Large intestine (tissue), 3 donors: ENCODE results near the gene FYN. TPM values are rescaled to one million over a fixed set of nuclear protein-coding genes. Genes with fewer than 3 reads are reported as not detected.
A peak's percentile ranks its signal among the peaks of the same experiment; 100 is the strongest.

Source experiments
- DNase-seq, 2 donors: peaks; one replicate each; pipeline versions ENCODE4 v3.0.0 to v3.0.0-alpha.2; 2013
- H3K27ac ChIP-seq: one replicate; pipeline ENCODE4 v1.5.1; 2013; ENCODE audit warnings: low read length
- H3K27me3 ChIP-seq: 2 replicates; pipeline ENCODE4 v1.6.1; 2013; ENCODE audit warnings: low read length; ENCODE audit not compliant: control insufficient read depth, insufficient read depth
- H3K36me3 ChIP-seq: 2 replicates; pipeline ENCODE4 v1.6.1; 2013; ENCODE audit warnings: low read length; ENCODE audit not compliant: control insufficient read depth, insufficient read depth
- H3K4me1 ChIP-seq: one replicate; pipeline ENCODE4 v1.6.1; 2013; ENCODE audit warnings: low read length; ENCODE audit not compliant: control insufficient read depth, insufficient read depth
- H3K4me3 ChIP-seq: one replicate; pipeline ENCODE4 v1.5.1; 2013; ENCODE audit warnings: low read length
- H3K9me3 ChIP-seq: one replicate; pipeline ENCODE4 v1.6.1; 2013; ENCODE audit warnings: mild to moderate bottlenecking, low read depth, low read length, moderate library complexity; ENCODE audit not compliant: control insufficient read depth
- WGBS: methylation state at CpG from one replicate; pipeline ENCODE4 v1.1.5; 2013; ENCODE audit warnings: low lambda C conversion rate; ENCODE audit not compliant: insufficient coverage; 5-methylcytosine and 5-hydroxymethylcytosine counted together
- polyA plus RNA-seq: library from polyadenylated mRNA; unstranded; fragments of 120-200 nt; gene quantifications from one replicate; pipeline ENCODE4 v1.2.1, GENCODE V29; 2013

The FYN gene
- polyA plus RNA-seq, 1 donor, result 46.0 TPM

GRCh38 chr6:111674413-111674812 lies 198.8 kb downstream of the FYN start:
- WGBS, result no CpG with 5 or more reads among the region's 4 CpGs
- H3K36me3 ChIP-seq, result peaks cover 16% of the 10 kb centered on the region

GRCh38 chr6:111673937-111674336 lies 199.3 kb downstream of the FYN start:
- Histone ChIP-seq H3K27ac (no peak overlapping the region), H3K4me1 (peaks cover 34% of the 10 kb centered on the region), H3K27me3 (no peaks in the 10 kb centered on the region), H3K36me3 (peaks cover 16% of the 10 kb centered on the region), H3K9me3 (no peaks in the 10 kb centered on the region), H3K4me3 (no peak overlapping the region)
- DNase-seq, result peak in 1 of 2 donors; percentile 9

More at GRCh38 chr6:111674413-111674812, 198.8 kb downstream of the FYN start:
- Histone ChIP-seq H3K9me3 (no peaks in the 10 kb centered on the region), H3K27me3 (no peaks in the 10 kb centered on the region), H3K4me3 (no peak overlapping the region), H3K4me1 (peaks cover 35% of the 10 kb centered on the region), H3K27ac (no peak overlapping the region)
- peak in 1 of 2 donors; percentile 47 for DNase-seq

DNA sequence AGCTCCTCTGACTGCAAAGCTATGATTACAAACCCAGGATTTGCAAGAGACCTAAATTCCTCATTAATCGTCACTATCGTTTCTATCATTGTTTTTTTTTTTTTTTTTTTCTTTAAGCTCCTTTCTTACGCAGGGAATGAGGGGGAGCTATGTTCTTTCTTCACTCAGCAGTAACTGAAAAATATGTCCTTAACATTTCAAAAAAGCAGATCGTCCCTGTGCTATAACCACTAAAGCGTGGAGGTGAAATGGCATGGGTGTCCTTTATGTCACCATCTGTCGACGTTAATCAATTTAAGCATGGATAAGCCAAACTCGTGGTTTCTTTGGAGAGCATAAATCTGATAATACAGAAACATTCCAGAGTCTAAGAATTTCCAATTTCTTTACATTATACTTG lies 199.7 kb downstream of the FYN start:
- Histone ChIP-seq H3K4me3 (no peak overlapping the region), H3K9me3 (no peaks in the 10 kb centered on the region), H3K4me1 (peaks cover 32% of the 10 kb centered on the region), H3K27me3 (no peaks in the 10 kb centered on the region), H3K27ac (no peak overlapping the region), H3K36me3 (peaks cover 16% of the 10 kb centered on the region)
- no peak for DNase-seq
- WGBS, result 53% methylated on average over 2 of the region's 8 CpGs

DNA sequence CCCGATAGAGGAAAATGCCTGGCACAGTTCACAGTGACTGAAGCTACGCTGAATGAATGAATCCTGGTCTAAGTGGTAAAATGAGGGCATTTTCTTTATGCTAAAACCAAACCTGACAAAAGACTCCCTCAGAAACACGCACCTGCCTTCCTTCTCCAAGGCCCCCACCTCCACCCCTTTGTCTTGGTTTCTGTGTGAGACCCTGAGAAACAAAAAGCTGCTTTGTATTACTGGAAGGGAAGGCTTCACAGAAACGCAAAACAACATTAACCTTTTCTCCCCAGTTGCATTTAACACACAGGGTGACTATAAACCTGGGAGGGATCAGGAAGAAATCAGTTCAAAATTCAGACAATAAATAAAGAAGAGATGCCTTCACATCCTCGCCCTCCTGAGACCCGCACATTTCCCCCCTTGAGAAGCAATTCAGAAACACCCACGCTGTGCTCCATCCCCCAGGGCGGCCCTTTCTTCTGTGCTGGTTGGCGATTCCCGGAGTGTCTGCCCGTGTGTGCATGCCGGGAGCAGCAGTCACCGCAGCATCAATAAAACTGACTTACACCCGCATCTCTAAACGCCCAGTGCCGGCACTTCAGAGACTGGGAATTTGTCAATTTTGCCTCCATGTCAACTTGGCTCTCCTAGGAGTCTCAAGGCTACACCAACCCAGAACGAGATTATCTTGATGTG lies 200.3 kb downstream of the FYN start:
- peaks cover 29% of the 10 kb centered on the region for H3K4me1 ChIP-seq
- no peak overlapping the region for H3K27ac ChIP-seq
- 20% methylated on average over 1 of the region's 17 CpGs for WGBS
- DNase-seq, result no peak
- H3K4me3 ChIP-seq, result no peak overlapping the region
- peaks cover 16% of the 10 kb centered on the region for H3K36me3 ChIP-seq
- no peaks in the 10 kb centered on the region for H3K27me3 ChIP-seq
- no peaks in the 10 kb centered on the region for H3K9me3 ChIP-seq

DNA sequence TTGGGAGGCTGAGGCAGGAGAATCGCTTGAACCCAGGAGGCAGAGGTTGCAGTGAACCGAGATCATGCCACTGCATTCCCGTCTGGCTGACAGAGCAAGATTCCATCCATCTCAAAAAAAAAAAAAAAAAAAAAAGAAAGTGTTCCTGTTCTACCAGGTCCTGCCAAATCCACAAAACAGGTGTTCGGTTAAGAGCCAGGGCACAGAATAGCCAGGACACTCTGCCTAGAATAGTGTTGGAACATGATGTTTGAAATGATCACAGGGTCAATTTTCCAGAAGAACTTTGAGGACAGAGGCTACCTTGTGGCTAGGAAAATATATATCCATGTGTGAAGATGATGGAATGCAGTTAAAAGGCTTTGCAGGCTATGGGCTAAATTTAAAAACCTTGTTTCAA lies 203.9 kb downstream of the FYN start:
- H3K27ac ChIP-seq, result no peak overlapping the region
- no CpG with 5 or more reads among the region's 4 CpGs for WGBS

GRCh38 chr6:111668410-111668809 lies 204.8 kb downstream of the FYN start:
- H3K9me3 ChIP-seq, result no peaks in the 10 kb centered on the region
- no peak for DNase-seq
- H3K4me3 ChIP-seq, result no peak overlapping the region
- peaks cover 10% of the 10 kb centered on the region for H3K36me3 ChIP-seq
- H3K4me1 ChIP-seq, result peaks cover 19% of the 10 kb centered on the region
- no peaks in the 10 kb centered on the region for H3K27me3 ChIP-seq
- peak overlapping the region; percentile 52 for H3K27ac ChIP-seq
- WGBS, result no CpG with 5 or more reads among the region's 5 CpGs

More for the DNA sequence above, 203.9 kb downstream of the FYN start:
- Histone ChIP-seq H3K4me1 (peaks cover 18% of the 10 kb centered on the region), H3K9me3 (no peaks in the 10 kb centered on the region), H3K27me3 (no peaks in the 10 kb centered on the region), H3K4me3 (no peak overlapping the region), H3K36me3 (peaks cover 14% of the 10 kb centered on the region)
- no peak for DNase-seq

DNA sequence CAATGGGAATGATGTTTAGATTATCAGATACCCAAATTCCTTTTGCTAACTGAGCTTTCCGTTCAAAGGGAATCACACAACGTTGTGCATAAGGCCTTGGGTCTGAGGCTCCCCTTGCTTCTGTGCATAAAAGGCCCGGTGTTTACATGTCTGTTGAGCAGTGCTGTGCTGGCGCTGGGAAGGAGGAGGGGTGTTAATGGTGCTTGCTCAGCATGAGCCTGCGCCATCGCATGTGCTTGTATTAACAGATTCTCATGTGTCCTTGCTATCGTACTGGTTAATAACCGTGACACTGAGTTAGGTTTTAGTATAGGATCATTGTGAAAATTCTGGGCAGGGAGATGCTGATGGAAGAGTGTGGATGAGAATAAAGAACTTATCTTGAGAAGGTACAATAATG lies 205.3 kb downstream of the FYN start:
- WGBS, result no CpG with 5 or more reads among the region's 8 CpGs
- Histone ChIP-seq H3K27me3 (no peaks in the 10 kb centered on the region), H3K27ac (peak overlapping the region; percentile 52), H3K9me3 (no peaks in the 10 kb centered on the region), H3K4me1 (peaks cover 23% of the 10 kb centered on the region), H3K4me3 (no peak overlapping the region), H3K36me3 (peaks cover 10% of the 10 kb centered on the region)
- DNase-seq, result no peak

DNA sequence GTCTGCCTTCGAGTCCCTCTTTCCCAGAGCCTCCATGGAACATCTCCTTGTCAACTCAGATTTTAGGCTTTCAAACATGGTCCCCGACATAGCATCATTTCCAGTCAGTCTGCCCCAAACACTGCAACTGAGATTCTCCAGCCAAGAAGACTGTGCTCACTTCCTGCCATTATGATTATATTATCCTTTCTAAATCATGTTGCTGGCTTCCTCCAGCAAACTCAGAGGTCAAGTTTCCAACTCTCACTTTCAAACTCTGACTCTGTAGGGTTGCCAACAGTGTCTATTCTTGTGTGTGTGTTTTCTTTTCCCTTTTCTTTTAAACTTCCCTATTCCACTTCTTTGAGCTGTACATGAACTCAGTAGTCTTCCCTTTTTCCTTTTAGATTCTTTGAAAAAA lies 206.4 kb downstream of the FYN start:
- no peak for DNase-seq
- H3K27me3 ChIP-seq, result no peaks in the 10 kb centered on the region
- whole genome bisulfite sequencing, result 100% methylated on average over 1 of the region's 2 CpGs
- peaks cover 26% of the 10 kb centered on the region for H3K4me1 ChIP-seq
- H3K36me3 ChIP-seq, result peaks cover 6% of the 10 kb centered on the region
- H3K27ac ChIP-seq, result no peak overlapping the region
- no peak overlapping the region for H3K4me3 ChIP-seq
- no peaks in the 10 kb centered on the region for H3K9me3 ChIP-seq

- Histone ChIP-seq H3K4me3 (no peak overlapping the region), H3K27me3 (no peaks in the 10 kb centered on the region), H3K27ac (no peak overlapping the region), H3K9me3 (no peaks in the 10 kb centered on the region), H3K4me1 (peaks cover 29% of the 10 kb centered on the region), H3K36me3 (no peaks in the 10 kb centered on the region)
- WGBS, result no CpG with 5 or more reads among the region's 7 CpGs
- no peak for DNase-seq
Measured at GRCh38 chr6:111664565-111665030, 208.7 kb downstream of the FYN start.

- Histone ChIP-seq H3K4me3 (no peak overlapping the region), H3K9me3 (no peaks in the 10 kb centered on the region), H3K27ac (peak overlapping the region; percentile 52), H3K4me1 (peaks cover 29% of the 10 kb centered on the region), H3K27me3 (no peaks in the 10 kb centered on the region), H3K36me3 (no peaks in the 10 kb centered on the region)
- WGBS, result no CpG with 5 or more reads among the region's 15 CpGs
- peak in 1 of 2 donors; percentile 54 for DNase-seq
Measured at GRCh38 chr6:111663692-111664564, 209.3 kb downstream of the FYN start.
